ENCODE measurements around the gene ARCN1. TPM values are rescaled to one million over a fixed set of nuclear protein-coding genes. Genes with fewer than 3 reads are reported as not detected.

ARCN1 gene
- total and polyA plus RNA-seq, 9 of the 15 experiments (the other 6 are each of a cell fraction or from before 2014, with no cell fraction given) = 30.0 to 224 (median 76.4) TPM

GRCh38 chr11:118606844-118607228, 34.6 kb downstream of the ARCN1 start (continued):
- TF ChIP-seq ZNF511 (CRISPR knock-in tag; IDR thresholded peaks at IDR 0.05) (no peak), CBFA2T2 (conservative IDR thresholded peaks at IDR 0.05) (no peak), TEAD4 (IDR thresholded peaks at IDR 0.05; ENCODE audit: low read length) (no peak), TEAD4 (CRISPR knock-in tag; IDR thresholded peaks at IDR 0.05; ENCODE audit: borderline replicate concordance) (no peak), HMG20A (CRISPR knock-in tag; conservative IDR thresholded peaks at IDR 0.05) (no peak), ZNF431 (CRISPR knock-in tag; IDR thresholded peaks at IDR 0.05) (no peak)

- ChIA-PET CTCF (ENCODE audit: low intra/inter-chr PET ratio) (no interaction called here), POLR2A (interaction anchor here (0.5 to 2.4 kb wide), 9 partner anchors 12 to 408 kb away, joined by 3 to 21 read pairs (median 5); partner anchors contain the start of gene ARCN1)
- peak within 1 kb of the TSS; percentile 66 for H3K4me3 ChIP-seq
- no peaks in the 10 kb centered on the region for H3K9me1 ChIP-seq (ENCODE audit: control insufficient read depth, insufficient read depth, low read length)
- FAIRE-seq = no peak
- peak within 1 kb of the TSS; percentile 89 for H3K27ac ChIP-seq (ENCODE audit: extremely low read depth, low read depth, low read length)
- peak; percentile 78 for ATAC-seq
- BruUV-seq (replicated peaks) = no TSS peak
- intact Hi-C loops (cut with micrococcal nuclease) = no loop called here
- H3K79me2 ChIP-seq (ENCODE audit: control insufficient read depth, insufficient read depth, low read length) = peaks cover 10% of the 10 kb centered on the region; the same call in 2 of the 3 replicates
- 2% methylated on average over 37 of the region's 72 CpGs for WGBS (ENCODE audit: insufficient coverage, low coverage, missing lambda C conversion rate)
- H3K4me1 ChIP-seq (replicated peaks in 1 of 2; ENCODE audit: control insufficient read depth in 2 of 2, insufficient read depth in 2 of 2, low read length in 2 of 2) = peaks cover 47 to 63% of the 10 kb centered on the region in 2 experiments
- no peaks in the 10 kb centered on the region for H4K20me1 ChIP-seq (replicated peaks; ENCODE audit: control insufficient read depth, insufficient read depth, low read length)
- no peaks in the 10 kb centered on the region for H3K9me3 ChIP-seq (replicated peaks; ENCODE audit: control insufficient read depth, insufficient read depth, low read depth, low read length)
- 0 out of 3 replicates have a peak, but pooled peaks cover 3% of the 10 kb centered on the region for H3K36me3 ChIP-seq (ENCODE audit: control insufficient read depth, insufficient read depth, low read length)
- no peaks in the 10 kb centered on the region for H3K27me3 ChIP-seq (ENCODE audit: control insufficient read depth in 2 of 2, insufficient read depth in 2 of 2, low read length in 2 of 2)
- in situ Hi-C loops (cut with MboI) = no loop called here
- peak; percentile 79 to 88 (median 84) for DNase-seq (ENCODE audit: extremely low read depth in 1 of 4, low spot score in 3 of 4)
- peak within 1 kb of the TSS; percentile 85 to 95 for H3K9ac ChIP-seq (ENCODE audit: insufficient read depth in 1 of 2, low read depth in 2 of 2, low read length in 2 of 2)
- H2AFZ ChIP-seq (ENCODE audit: low read depth, low read length) = peak within 1 kb of the TSS; percentile 94
- peak within 1 kb of the TSS; percentile 87 for H3K4me2 ChIP-seq (ENCODE audit: insufficient read depth, low read length)
- TF ChIP-seq HDAC1 (IDR thresholded peaks at IDR 0.05) = peak in 1 of 2 experiments; percentile 33; a peak in 1 of 4 replicates
- TF ChIP-seq HNRNPL (IDR thresholded peaks at IDR 0.05; ENCODE audit: low read depth, low read length) = peak; percentile 31; the same call in 1 of the 2 replicates
- TF ChIP-seq XRCC4 (IDR thresholded peaks at IDR 0.05; ENCODE audit: extremely low read depth, insufficient read depth, insufficient read length) = no peak
- no peak for TF ChIP-seq ATF6 (CRISPR knock-in tag; IDR thresholded peaks at IDR 0.05)
- no peak for TF ChIP-seq EWSR1 (IDR thresholded peaks at IDR 0.05; ENCODE audit: borderline replicate concordance, low read depth, partially characterized antibody)
- TF ChIP-seq ZNF696 (CRISPR knock-in tag; conservative IDR thresholded peaks at IDR 0.05) = no peak
- no peak for TF ChIP-seq ILK (tag; IDR thresholded peaks at IDR 0.05; ENCODE audit: borderline replicate concordance, low read depth)
- no peak for TF ChIP-seq ZNF561 (CRISPR knock-in tag; conservative IDR thresholded peaks at IDR 0.05)
- no peak; a peak in 1 of 4 replicates for TF ChIP-seq RCOR1 (IDR thresholded peaks at IDR 0.05; ENCODE audit: borderline replicate concordance in 1 of 2, low read depth in 2 of 2, low read length in 2 of 2)
- TF ChIP-seq POLR2A (conservative IDR thresholded peaks at IDR 0.05) = peak; percentile 57
- no peak for TF ChIP-seq ZNF780A (CRISPR knock-in tag; IDR thresholded peaks at IDR 0.05)
- no peak for TF ChIP-seq NR2C1 (IDR thresholded peaks at IDR 0.05)
- TF ChIP-seq NR2C1 (tag; IDR thresholded peaks at IDR 0.05) = no peak
- no peak for TF ChIP-seq ZNF668 (CRISPR knock-in tag; IDR thresholded peaks at IDR 0.05)
Measured at GRCh38 chr11:118607401-118608359, 35.5 kb downstream of the ARCN1 start, which contains the start of gene PHLDB1. PHLDB1 (plus strand) TSS chr11:118607615; CDS start chr11:118613837, 6,222 bp downstream.

Data from K562 (cell line).